Naive thymus-derived CD8-positive, alpha-beta T cell (primary cell): ENCODE measurements around the gene RACGAP1. TPM values are rescaled to one million over a fixed set of nuclear protein-coding genes. Genes with fewer than 3 reads are reported as not detected.

Experiments used
- ATAC-seq, 2 donors: fragments of 150-1000 bp; cut with Tn5 transposase in 1 of 2; sonication (Bioruptor Pico), chemical (Tn5 transposase) in 1 of 2; 1 replicate in 1 of 2; 2 replicates in 1 of 2; pipeline ENCODE4 v1.10.0; 2021; ENCODE audit warnings: mild to moderate bottlenecking in 2 of 2, moderate library complexity in 2 of 2
- POLR2A ChIA-PET: fragments of 350-600 bp; sonication (Branson Sonifier 250); formaldehyde crosslinking; loops from one replicate; lab custom pipeline; 2021; ENCODE audit warnings: antibody characterized with exemption; lab: Charles Lee
- DNase-seq, 10 donors: peaks; one replicate each; pipeline versions ENCODE4 v3.0.0 to v3.0.0-alpha.2; 2020 to 2022
- H3K27ac Mint-ChIP-seq, 10 donors: one replicate each; pipeline ENCODE4 v1.8.0; 2020 to 2022; ENCODE audit warnings: mild to moderate bottlenecking in 10 of 10, mixed read lengths in 10 of 10, moderate library complexity in 4 of 10, inconsistent platforms in 1 of 10
- H3K27me3 Mint-ChIP-seq, 5 donors: one replicate each; pipeline ENCODE4 v1.8.0; 2021 to 2022; ENCODE audit warnings: mixed read lengths in 5 of 5
- H3K36me3 Mint-ChIP-seq, 3 donors: one replicate each; pipeline ENCODE4 v1.8.0; 2020 to 2022; ENCODE audit warnings: mixed read lengths in 3 of 3, mild to moderate bottlenecking in 2 of 3, inconsistent platforms in 1 of 3
- H3K4me1 Mint-ChIP-seq, 4 donors: one replicate each; pipeline ENCODE4 v1.8.0; 2021 to 2022; ENCODE audit warnings: mixed read lengths in 4 of 4
- H3K4me3 Mint-ChIP-seq, 10 donors: one replicate each; pipeline ENCODE4 v1.8.0; 2020 to 2022; ENCODE audit warnings: mild to moderate bottlenecking in 10 of 10, mixed read lengths in 10 of 10, moderate library complexity in 6 of 10, inconsistent platforms in 1 of 10
- H3K9me3 Mint-ChIP-seq, 9 donors: one replicate each; pipeline ENCODE4 v1.8.0; 2020 to 2022; ENCODE audit warnings: mixed read lengths in 9 of 9, mild to moderate bottlenecking in 3 of 9, inconsistent platforms in 1 of 9, moderate library complexity in 1 of 9
- polyA plus RNA-seq, 3 donors: library from polyadenylated mRNA; unstranded; fragments of 300-500 nt; fragmentation: Illumina TruSeq; gene quantifications; one replicate each; pipeline ENCODE4 v1.2.3, GENCODE V29; 2021
- total RNA-seq, 8 experiments: library from RNA in 2 of 8; stranded (reverse) in 2 of 8; gene quantifications; one replicate each; pipeline ENCODE4 v1.2.3 and lab custom pipeline; 2021 to 2026

Gene RACGAP1
- total and polyA plus RNA-seq, 5 experiments from 2014 or later: 8.4 to 12.8 (median 11.0) TPM

DNA sequence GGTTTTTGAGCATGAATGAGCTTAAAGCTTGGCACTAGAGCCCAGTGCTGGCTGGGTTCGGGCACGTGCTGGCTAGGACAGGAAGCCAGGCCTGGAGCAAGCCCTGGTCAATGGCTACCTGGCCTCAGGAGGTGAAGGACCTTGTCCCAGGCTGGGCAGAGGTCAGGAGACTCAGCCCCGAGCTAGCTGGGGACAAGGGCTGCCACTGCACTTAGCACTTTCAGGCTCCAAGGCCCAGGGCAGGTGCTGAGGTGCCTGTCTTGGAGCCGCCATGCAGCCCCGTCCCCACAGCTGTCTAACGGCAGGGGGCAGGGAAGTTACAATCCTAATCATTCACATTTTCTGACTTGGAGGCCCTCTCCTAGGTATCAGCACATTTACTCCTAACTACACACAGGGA lies 56.8 kb downstream of the RACGAP1 start:
- H3K4me3 Mint-ChIP-seq: peak overlapping the region in 4 of 10 donors; percentile 22 to 58 (median 40)

DNA sequence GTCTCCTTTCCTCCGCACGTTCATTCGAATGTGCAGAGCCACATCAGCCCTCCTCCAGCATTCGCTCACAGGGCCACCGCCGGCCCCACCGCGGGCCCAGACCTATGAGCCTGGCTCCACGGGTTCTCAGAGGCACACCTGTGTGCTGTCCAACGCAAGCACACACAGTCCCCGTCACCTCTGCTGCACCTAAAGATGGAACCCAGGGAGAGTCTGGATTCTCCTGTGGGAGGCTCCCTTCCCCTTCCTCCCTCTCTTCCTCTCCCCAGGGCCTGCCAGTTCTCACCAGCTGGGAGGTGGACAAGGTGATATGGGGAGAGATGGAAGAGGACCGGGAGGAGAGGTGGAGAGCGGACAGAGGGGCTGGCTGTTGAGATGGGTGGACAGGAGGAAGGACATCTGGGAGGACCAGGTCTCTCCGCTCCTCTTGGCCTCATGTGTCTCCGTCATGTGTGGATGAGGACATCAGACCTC lies 57.5 kb downstream of the RACGAP1 start:
- no peaks in the 10 kb centered on the region for H3K36me3 Mint-ChIP-seq
- ATAC-seq: peak in 1 of 2 donors; percentile 20

More for the DNA sequence above, 56.8 kb downstream of the RACGAP1 start:
- Mint-ChIP-seq H3K9me3 (no peaks in the 10 kb centered on the region), H3K27me3 (peaks cover 2 to 42% (median 23%) of the 10 kb centered on the region in 5 donors), H3K4me1 (peaks cover 0 to 5% (median 4%) of the 10 kb centered on the region in 4 donors), H3K36me3 (no peaks in the 10 kb centered on the region), H3K27ac (no peak overlapping the region)
- POLR2A ChIA-PET: no interaction called here
- DNase-seq: no peak
- no peak for ATAC-seq

DNA sequence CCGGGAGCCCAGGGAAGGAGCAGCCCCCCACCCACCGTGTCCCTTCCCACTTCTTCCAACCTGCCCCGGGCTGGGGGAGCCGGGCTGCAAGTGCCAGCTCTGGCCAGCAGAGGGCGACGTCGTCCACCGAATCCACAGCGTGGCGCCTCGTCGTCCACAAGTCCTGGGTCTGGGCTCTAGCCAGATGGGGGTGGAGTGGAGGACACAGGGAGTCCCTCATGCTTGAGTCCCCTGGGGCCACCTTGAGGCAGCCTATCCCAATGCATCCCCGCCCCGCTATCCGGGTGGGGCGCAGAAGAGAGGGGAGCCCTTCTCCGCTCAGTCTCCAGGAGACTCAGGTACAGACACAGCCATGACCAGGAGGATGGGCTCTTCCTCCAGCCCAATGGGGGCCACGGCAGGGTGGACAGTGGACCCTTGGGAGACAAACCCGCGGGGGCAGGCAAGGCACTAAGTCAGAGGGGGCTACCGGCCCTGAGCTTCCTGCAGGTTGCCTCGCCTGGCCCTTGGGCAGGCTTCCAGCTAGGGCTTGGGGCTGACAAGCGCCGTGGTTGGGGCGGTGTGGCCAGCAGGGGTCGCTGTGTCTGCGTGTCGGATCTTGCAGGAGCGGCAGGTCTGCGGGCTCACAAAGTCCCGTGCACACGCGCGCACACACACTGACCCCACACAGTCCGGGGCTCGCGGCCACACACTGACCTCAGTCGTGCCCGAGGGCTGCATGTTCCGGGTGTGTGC lies 58.1 kb downstream of the RACGAP1 start:
- peak overlapping the region; percentile 64 to 83 (median 75) for H3K4me3 Mint-ChIP-seq
- DNase-seq (peak; percentile 76 to 98 (median 92)), ATAC-seq (peak; percentile 89 to 91)
- peaks cover 0 to 2% (median 0%) of the 10 kb centered on the region in 3 donors for H3K36me3 Mint-ChIP-seq
- peaks cover 8 to 53% (median 33%) of the 10 kb centered on the region in 5 donors for H3K27me3 Mint-ChIP-seq
- POLR2A ChIA-PET: interaction anchor here (0.6 to 1.4 kb wide), 4 partner anchors 11 to 89 kb away, joined by 3 read pairs; partner anchors contain the start of gene RACGAP1
- H3K27ac Mint-ChIP-seq: peak overlapping the region in 2 of 10 donors; percentile 59 to 72
- H3K9me3 Mint-ChIP-seq: no peaks in the 10 kb centered on the region
- H3K4me1 Mint-ChIP-seq: peaks cover 0 to 5% (median 3%) of the 10 kb centered on the region in 4 donors

More for the DNA sequence above, 57.5 kb downstream of the RACGAP1 start:
- peak overlapping the region in 1 of 10 donors; percentile 59 for H3K27ac Mint-ChIP-seq
- DNase-seq: no peak
- H3K4me1 Mint-ChIP-seq: peaks cover 0 to 5% (median 3%) of the 10 kb centered on the region in 4 donors
- peak overlapping the region; percentile 64 to 83 (median 75) for H3K4me3 Mint-ChIP-seq
- POLR2A ChIA-PET: interaction anchor here (0.6 to 1.4 kb wide), 3 partner anchors 10 to 72 kb away, joined by 3 read pairs; partner anchors contain the start of gene RACGAP1
- no peaks in the 10 kb centered on the region for H3K9me3 Mint-ChIP-seq
- H3K27me3 Mint-ChIP-seq: peaks cover 4 to 49% (median 28%) of the 10 kb centered on the region in 5 donors

DNA sequence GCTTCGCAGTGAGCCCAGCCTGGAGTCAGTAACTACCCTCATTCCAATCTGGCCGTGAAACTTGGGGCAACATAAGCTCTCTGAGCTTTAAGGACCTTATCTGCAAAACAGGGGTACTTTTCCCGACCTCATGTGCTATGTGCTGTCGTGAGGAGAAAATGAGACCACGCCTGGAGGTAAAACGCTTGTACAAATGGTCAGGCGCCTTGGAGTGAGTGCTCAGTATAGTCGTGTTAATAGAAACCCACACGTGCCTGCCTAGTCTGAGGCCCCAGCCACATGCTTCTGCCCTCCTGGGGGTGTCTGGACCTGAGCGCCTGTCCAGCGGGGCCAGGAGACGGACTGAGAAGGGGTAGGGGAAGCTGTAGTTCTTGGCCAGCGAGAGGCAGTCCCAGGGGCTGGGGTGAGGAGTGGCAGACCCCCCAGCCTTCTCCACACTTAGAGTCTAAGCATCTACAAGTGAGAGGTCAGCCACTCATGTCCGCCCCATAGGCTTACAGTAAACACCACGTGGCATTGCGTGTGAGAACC lies 58.7 kb downstream of the RACGAP1 start:
- Mint-ChIP-seq H3K9me3 (no peaks in the 10 kb centered on the region), H3K36me3 (peaks cover 0 to 2% (median 0%) of the 10 kb centered on the region in 3 donors), H3K27me3 (peaks cover 8 to 56% (median 33%) of the 10 kb centered on the region in 5 donors), H3K4me1 (peaks cover 0 to 8% (median 3%) of the 10 kb centered on the region in 4 donors), H3K27ac (peak overlapping the region in 2 of 10 donors; percentile 21 to 72), H3K4me3 (peak overlapping the region; percentile 34 to 76 (median 65))
- ATAC-seq (no peak), DNase-seq (no peak)
- POLR2A ChIA-PET: interaction anchor here (0.7 to 1.4 kb wide), 2 partner anchors 59 to 90 kb away, joined by 3 read pairs; partner anchors contain the start of gene RACGAP1

DNA sequence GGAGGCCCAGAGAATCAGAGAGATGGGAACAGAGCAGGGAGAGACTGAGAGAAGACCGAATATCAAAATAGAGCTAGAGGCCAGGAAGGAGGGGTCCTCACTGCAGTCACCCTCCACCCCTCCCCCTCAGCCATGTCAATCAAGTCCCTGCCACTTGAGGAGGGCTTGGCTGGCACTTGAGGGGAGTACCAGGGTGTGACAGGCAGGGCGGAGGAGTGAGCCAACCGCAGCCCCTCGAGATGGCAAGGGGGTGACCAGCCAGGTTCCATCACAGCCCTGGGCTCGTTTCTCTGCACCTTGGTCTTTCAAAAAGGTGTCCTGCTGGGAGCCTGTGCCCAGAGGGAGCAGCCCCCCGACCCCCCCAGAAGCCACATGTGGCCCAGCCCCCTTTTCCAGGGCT lies 59.5 kb downstream of the RACGAP1 start:
- Mint-ChIP-seq H3K4me3 (peak overlapping the region in 1 of 10 donors; percentile 16), H3K9me3 (no peaks in the 10 kb centered on the region), H3K27ac (no peak overlapping the region), H3K4me1 (peaks cover under 1 to 8% (median 3%) of the 10 kb centered on the region in 4 donors), H3K27me3 (peaks cover 8 to 58% (median 33%) of the 10 kb centered on the region in 5 donors), H3K36me3 (peaks cover 0 to 2% (median 0%) of the 10 kb centered on the region in 3 donors)
- ATAC-seq (no peak), DNase-seq (no peak)
- POLR2A ChIA-PET: no interaction called here

DNA sequence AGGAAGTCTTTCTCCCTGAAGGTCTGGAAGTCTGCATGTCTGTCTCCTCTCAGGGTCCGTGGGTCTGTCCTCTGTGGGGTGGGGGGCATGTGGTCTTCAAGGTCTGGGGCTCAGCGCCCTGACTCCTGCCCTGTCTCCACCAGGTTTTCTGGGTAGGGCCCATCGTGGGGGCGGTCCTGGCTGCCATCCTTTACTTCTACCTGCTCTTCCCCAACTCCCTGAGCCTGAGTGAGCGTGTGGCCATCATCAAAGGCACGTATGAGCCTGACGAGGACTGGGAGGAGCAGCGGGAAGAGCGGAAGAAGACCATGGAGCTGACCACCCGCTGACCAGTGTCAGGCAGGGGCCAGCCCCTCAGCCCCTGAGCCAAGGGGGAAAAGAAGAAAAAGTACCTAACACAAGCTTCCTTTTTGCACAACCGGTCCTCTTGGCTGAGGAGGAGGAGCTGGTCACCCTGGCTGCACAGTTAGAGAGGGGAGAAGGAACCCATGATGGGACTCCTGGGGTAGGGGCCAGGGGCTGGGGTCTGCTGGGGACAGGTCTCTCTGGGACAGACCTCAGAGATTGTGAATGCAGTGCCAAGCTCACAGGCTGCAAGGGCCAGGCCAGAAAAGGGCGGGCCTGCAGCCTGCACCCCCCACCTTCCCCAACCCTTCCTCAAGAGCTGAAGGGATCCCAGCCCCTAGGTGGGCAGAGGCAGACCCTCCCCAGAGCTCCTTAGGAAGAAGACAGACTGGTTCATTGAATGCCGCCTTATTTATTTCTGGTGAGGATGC lies 60.3 kb downstream of the RACGAP1 start:
- H3K9me3 Mint-ChIP-seq: no peaks in the 10 kb centered on the region
- peaks cover 7 to 16% (median 9%) of the 10 kb centered on the region in 4 donors for H3K4me1 Mint-ChIP-seq
- H3K4me3 Mint-ChIP-seq: no peak overlapping the region
- POLR2A ChIA-PET: no interaction called here
- ATAC-seq (no peak), DNase-seq (no peak)
- H3K27me3 Mint-ChIP-seq: peaks cover 16 to 66% (median 41%) of the 10 kb centered on the region in 5 donors
- H3K36me3 Mint-ChIP-seq: peaks cover 0 to 5% (median 4%) of the 10 kb centered on the region in 3 donors
- no peak overlapping the region for H3K27ac Mint-ChIP-seq

DNA sequence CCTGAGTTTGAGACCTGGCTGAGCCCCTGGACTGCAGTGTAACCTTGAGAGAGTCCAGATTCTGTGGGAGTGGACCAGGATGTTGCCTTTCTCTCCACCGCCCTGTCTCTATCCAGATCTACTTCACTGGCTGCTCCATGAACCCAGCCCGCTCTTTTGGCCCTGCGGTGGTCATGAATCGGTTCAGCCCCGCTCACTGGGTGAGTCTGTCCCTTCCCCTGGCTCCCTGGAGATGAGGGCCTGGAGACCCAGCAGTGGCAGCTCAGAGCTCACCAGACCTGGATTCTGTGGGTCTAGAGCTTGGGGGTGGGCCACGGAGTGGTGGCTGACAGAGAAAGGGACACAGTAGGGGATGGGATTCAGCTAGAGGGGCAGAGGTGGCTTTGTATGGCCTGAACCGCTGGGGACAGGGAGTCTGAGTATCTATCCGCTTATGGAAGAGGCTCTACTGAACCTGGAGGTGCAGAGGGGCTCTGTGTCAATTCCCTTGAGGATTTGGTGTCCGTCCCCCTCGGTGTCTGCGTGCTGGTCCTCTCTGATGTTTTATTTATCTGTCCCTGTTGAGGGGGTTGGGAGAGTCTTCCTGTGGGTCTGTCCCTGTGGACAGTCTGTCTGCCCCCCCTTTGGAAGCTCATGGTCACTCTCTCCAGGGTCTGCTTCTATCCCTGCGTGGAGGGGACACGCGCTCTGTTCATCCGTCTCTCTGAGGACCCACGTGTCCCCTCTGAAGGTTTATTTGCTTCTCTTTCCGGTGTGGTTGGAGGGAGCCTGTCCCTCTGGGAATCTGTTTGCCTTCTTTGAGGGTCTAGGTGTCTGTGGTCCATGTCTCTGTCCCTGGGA lies 61.1 kb downstream of the RACGAP1 start:
- Mint-ChIP-seq H3K4me3 (no peak overlapping the region), H3K27ac (no peak overlapping the region), H3K36me3 (peaks cover 0 to 5% (median 4%) of the 10 kb centered on the region in 3 donors), H3K9me3 (no peaks in the 10 kb centered on the region), H3K4me1 (peaks cover 7 to 16% (median 9%) of the 10 kb centered on the region in 4 donors), H3K27me3 (peaks cover 20 to 75% (median 48%) of the 10 kb centered on the region in 5 donors)
- ATAC-seq: no peak
- POLR2A ChIA-PET: no interaction called here
- DNase-seq: no peak

DNA sequence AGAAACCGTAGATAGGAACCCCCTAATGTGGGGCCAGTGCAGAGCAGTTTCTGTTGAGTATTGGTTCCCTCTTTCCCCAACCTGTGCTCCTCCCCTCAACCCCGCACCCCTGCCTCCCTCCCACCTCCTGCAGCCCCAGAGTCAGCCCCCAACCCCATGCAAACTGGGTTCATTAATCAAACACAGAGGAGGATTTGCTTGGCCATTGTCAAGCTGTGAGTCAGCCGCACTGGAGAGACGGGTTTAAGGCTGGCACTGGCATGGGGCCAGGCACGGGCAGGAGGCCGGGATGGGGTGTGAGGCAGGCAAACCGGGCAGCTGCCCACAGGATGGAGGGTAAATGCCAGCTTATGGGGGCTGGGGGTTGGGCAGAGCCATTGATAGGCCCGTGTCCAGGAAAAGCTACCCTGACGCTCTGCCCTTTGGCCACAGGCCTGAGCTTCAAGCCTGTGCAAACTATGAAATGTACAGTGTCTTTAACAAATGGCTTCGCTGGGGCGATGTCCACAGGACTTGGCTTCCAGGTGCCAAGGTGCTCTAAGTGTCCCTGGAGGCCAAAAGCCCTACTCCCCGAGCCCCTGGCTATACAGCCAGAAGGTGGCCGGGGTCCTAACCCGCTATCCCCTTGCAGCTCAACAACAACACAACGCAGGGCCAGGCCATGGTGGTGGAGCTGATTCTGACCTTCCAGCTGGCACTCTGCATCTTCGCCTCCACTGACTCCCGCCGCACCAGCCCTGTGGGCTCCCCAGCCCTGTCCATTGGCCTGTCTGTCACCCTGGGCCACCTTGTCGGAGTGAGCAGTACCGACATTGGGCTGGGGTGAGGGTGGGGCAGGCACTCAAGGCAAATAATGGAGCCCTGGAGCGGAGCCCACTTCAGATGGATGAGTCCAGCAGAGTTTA lies 62.2 kb downstream of the RACGAP1 start:
- DNase-seq: no peak
- no peaks in the 10 kb centered on the region for H3K9me3 Mint-ChIP-seq
- no peak overlapping the region for H3K27ac Mint-ChIP-seq
- POLR2A ChIA-PET: no interaction called here
- peaks cover 27 to 78% (median 58%) of the 10 kb centered on the region in 5 donors for H3K27me3 Mint-ChIP-seq
- peaks cover 7 to 16% (median 9%) of the 10 kb centered on the region in 4 donors for H3K4me1 Mint-ChIP-seq
- ATAC-seq: no peak
- peaks cover 0 to 5% (median 4%) of the 10 kb centered on the region in 3 donors for H3K36me3 Mint-ChIP-seq
- H3K4me3 Mint-ChIP-seq: peak overlapping the region in 4 of 10 donors; percentile 28 to 67 (median 58)

DNA sequence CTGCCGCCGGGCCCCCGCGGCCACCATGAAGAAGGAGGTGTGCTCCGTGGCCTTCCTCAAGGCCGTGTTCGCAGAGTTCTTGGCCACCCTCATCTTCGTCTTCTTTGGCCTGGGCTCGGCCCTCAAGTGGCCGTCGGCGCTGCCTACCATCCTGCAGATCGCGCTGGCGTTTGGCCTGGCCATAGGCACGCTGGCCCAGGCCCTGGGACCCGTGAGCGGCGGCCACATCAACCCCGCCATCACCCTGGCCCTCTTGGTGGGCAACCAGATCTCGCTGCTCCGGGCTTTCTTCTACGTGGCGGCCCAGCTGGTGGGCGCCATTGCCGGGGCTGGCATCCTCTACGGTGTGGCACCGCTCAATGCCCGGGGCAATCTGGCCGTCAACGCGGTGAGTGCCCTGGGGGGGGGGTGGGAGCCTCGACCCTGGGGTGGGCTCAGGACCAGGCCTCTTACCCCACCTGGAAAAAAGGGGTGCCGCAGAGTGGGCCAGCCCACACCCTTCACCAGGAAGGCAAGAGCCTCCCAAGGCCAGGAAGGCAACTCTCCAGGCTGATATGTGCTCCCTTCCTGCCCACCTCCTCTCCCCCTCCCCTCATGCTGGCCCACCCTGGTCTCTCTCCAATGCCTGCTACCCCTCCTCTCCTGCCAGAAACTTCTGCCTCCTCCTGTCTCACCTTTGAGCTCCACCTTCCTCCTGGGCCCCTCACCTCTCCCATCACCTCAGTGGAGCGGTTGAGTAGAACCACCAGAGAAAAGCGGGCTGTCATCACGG lies 63.1 kb downstream of the RACGAP1 start:
- no peak for ATAC-seq
- H3K27me3 Mint-ChIP-seq: peaks cover 36 to 88% (median 66%) of the 10 kb centered on the region in 5 donors

More for the DNA sequence above, 63.1 kb downstream of the RACGAP1 start:
- Mint-ChIP-seq H3K36me3 (peaks cover 0 to 5% (median 4%) of the 10 kb centered on the region in 3 donors), H3K4me3 (peak overlapping the region in 5 of 10 donors; percentile 28 to 67 (median 51)), H3K4me1 (peaks cover 7 to 13% (median 9%) of the 10 kb centered on the region in 4 donors), H3K27ac (no peak overlapping the region), H3K9me3 (no peaks in the 10 kb centered on the region)
- POLR2A ChIA-PET: no interaction called here
- no peak for DNase-seq
